SK-N-SH (cell line): ENCODE measurements around the gene PHGDH.

Source experiments
- EZH2phosphoT487 ChIP-seq: fragments of 200-600 bp; sonication (generic); IDR thresholded peaks from 2 replicates; pipeline ENCODE4 v1.6.1; 2017; ENCODE audit warnings: low read depth, mixed run types, mild to moderate bottlenecking, antibody characterized with exemption, moderate library complexity, borderline replicate concordance
- JUND ChIP-seq: IDR thresholded peaks from 2 replicates; pipeline ENCODE4 v1.4.0; 2012
- MXI1 ChIP-seq: IDR thresholded peaks from 2 replicates; pipeline ENCODE4 v1.6.1; 2012; ENCODE audit warnings: mild to moderate bottlenecking, low read depth, low read length, improper control_type of control experiment
- NFIC ChIP-seq: IDR thresholded peaks from 2 replicates; pipeline ENCODE4 v1.4.0; 2012; ENCODE audit warnings: borderline replicate concordance
- NRF1 ChIP-seq: IDR thresholded peaks from 2 replicates; pipeline ENCODE4 v1.6.1; 2012; ENCODE audit warnings: low read depth, mild to moderate bottlenecking, low read length
- POLR2AphosphoS5 ChIP-seq: IDR thresholded peaks from 2 replicates; pipeline ENCODE4 v1.6.1; 2012; ENCODE audit warnings: low read depth, low read length
- TEAD4 ChIP-seq: IDR thresholded peaks from 2 replicates; pipeline ENCODE4 v1.4.0; 2012; ENCODE audit warnings: mild to moderate bottlenecking, borderline replicate concordance; ENCODE audit not compliant: insufficient read depth
- TF ChIP-seq, protein P1 (sequence below): fragments of 200-600 bp; sonication (generic); IDR thresholded peaks from 2 replicates; pipeline ENCODE4 v1.6.1; 2017; ENCODE audit warnings: antibody characterized with exemption, mild to moderate bottlenecking, moderate library complexity
- TF ChIP-seq, protein P2 (sequence below): IDR thresholded peaks from 2 replicates; pipeline ENCODE4; 2012
- TF ChIP-seq, protein P3 (sequence below): IDR thresholded peaks from 2 replicates; pipeline ENCODE4 v1.4.0; 2012; ENCODE audit warnings: low read depth, borderline replicate concordance

DNA sequence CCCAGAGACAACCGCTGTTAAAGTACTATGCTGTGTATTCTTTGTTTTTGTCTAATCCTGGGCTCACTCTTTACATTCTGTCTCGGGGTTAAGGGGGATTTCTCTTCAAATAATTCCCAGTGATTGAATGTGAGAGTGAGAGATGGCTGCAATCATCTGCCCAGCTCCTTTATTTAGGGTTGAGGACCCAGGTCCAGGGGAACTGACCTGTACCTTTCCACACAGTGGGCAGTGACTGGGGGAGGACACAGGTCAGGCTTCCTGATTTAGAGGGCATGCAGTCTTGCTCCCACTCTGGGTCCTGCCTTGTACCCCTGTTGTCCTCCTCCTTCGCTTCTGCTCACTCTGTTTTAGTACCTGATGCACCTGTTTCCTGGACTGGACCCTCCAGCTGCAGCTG, 22.0 kb downstream of the PHGDH start:
- TF ChIP-seq, protein P1, sequence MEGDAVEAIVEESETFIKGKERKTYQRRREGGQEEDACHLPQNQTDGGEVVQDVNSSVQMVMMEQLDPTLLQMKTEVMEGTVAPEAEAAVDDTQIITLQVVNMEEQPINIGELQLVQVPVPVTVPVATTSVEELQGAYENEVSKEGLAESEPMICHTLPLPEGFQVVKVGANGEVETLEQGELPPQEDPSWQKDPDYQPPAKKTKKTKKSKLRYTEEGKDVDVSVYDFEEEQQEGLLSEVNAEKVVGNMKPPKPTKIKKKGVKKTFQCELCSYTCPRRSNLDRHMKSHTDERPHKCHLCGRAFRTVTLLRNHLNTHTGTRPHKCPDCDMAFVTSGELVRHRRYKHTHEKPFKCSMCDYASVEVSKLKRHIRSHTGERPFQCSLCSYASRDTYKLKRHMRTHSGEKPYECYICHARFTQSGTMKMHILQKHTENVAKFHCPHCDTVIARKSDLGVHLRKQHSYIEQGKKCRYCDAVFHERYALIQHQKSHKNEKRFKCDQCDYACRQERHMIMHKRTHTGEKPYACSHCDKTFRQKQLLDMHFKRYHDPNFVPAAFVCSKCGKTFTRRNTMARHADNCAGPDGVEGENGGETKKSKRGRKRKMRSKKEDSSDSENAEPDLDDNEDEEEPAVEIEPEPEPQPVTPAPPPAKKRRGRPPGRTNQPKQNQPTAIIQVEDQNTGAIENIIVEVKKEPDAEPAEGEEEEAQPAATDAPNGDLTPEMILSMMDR = no peak
- TF ChIP-seq, protein P2, sequence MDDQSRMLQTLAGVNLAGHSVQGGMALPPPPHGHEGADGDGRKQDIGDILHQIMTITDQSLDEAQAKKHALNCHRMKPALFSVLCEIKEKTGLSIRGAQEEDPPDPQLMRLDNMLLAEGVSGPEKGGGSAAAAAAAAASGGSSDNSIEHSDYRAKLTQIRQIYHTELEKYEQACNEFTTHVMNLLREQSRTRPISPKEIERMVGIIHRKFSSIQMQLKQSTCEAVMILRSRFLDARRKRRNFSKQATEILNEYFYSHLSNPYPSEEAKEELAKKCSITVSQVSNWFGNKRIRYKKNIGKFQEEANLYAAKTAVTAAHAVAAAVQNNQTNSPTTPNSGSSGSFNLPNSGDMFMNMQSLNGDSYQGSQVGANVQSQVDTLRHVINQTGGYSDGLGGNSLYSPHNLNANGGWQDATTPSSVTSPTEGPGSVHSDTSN = no peak
- TF ChIP-seq NFIC = no peak
- no peak for TF ChIP-seq JUND
- no peak for TF ChIP-seq TEAD4
- TF ChIP-seq EZH2phosphoT487 = no peak
- TF ChIP-seq NRF1 = no peak
- TF ChIP-seq MXI1 = no peak
- no peak for TF ChIP-seq POLR2AphosphoS5
- TF ChIP-seq, protein P3, sequence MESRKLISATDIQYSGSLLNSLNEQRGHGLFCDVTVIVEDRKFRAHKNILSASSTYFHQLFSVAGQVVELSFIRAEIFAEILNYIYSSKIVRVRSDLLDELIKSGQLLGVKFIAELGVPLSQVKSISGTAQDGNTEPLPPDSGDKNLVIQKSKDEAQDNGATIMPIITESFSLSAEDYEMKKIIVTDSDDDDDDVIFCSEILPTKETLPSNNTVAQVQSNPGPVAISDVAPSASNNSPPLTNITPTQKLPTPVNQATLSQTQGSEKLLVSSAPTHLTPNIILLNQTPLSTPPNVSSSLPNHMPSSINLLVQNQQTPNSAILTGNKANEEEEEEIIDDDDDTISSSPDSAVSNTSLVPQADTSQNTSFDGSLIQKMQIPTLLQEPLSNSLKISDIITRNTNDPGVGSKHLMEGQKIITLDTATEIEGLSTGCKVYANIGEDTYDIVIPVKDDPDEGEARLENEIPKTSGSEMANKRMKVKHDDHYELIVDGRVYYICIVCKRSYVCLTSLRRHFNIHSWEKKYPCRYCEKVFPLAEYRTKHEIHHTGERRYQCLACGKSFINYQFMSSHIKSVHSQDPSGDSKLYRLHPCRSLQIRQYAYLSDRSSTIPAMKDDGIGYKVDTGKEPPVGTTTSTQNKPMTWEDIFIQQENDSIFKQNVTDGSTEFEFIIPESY = no peak
